ENCODE results near the gene ADAP2.

DNA sequence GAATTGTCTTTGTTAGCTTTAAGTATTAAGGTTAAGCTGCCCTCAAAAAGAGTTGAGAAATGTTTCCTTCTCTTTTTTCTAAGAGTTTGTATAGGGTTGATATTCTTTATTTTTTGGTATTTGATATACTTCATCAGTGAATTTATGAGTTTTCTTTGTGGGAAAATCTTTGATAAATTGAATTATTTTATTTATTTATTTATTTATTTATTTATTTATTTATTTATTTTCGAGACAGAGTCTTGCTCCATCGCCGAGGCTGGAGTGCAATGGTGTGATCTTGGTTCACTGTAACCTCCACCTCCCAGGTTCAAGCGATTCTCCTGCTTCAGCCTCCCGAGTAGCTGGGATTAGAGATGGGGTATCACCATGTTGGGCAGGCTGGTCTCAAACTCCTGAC lies 35.6 kb upstream of the ADAP2 start:
- no peak for TF ChIP-seq POLR2A (IDR thresholded peaks at IDR 0.05)
- TF ChIP-seq, protein P1, sequence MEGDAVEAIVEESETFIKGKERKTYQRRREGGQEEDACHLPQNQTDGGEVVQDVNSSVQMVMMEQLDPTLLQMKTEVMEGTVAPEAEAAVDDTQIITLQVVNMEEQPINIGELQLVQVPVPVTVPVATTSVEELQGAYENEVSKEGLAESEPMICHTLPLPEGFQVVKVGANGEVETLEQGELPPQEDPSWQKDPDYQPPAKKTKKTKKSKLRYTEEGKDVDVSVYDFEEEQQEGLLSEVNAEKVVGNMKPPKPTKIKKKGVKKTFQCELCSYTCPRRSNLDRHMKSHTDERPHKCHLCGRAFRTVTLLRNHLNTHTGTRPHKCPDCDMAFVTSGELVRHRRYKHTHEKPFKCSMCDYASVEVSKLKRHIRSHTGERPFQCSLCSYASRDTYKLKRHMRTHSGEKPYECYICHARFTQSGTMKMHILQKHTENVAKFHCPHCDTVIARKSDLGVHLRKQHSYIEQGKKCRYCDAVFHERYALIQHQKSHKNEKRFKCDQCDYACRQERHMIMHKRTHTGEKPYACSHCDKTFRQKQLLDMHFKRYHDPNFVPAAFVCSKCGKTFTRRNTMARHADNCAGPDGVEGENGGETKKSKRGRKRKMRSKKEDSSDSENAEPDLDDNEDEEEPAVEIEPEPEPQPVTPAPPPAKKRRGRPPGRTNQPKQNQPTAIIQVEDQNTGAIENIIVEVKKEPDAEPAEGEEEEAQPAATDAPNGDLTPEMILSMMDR (IDR thresholded peaks at IDR 0.05), result no peak
- no peak for TF ChIP-seq POLR2AphosphoS5 (IDR thresholded peaks at IDR 0.05)
